ENCODE measurements around the gene MYO16.

MYO16 gene

DNA sequence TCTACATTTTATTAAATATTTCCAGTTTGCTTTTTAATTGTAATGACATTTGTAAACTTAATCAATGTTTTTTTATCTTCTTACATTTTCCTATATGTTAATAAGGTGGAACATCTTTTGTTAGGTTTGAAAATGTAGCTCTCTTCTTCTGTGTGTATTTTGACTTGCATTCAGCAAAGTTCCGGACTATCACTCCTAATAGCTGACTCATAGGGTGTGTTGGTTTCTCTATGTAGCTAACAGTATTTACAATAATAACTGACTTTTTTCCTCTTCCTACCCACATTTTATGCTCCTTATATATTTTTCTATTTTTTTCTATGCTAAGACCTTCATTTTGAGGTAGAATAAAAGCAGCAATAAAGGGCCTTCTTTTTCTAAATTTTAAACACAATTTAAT is 28.1 kb downstream of the MYO16 start:
- TF ChIP-seq, protein P1, sequence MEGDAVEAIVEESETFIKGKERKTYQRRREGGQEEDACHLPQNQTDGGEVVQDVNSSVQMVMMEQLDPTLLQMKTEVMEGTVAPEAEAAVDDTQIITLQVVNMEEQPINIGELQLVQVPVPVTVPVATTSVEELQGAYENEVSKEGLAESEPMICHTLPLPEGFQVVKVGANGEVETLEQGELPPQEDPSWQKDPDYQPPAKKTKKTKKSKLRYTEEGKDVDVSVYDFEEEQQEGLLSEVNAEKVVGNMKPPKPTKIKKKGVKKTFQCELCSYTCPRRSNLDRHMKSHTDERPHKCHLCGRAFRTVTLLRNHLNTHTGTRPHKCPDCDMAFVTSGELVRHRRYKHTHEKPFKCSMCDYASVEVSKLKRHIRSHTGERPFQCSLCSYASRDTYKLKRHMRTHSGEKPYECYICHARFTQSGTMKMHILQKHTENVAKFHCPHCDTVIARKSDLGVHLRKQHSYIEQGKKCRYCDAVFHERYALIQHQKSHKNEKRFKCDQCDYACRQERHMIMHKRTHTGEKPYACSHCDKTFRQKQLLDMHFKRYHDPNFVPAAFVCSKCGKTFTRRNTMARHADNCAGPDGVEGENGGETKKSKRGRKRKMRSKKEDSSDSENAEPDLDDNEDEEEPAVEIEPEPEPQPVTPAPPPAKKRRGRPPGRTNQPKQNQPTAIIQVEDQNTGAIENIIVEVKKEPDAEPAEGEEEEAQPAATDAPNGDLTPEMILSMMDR (conservative IDR thresholded peaks at IDR 0.05; ENCODE audit: low read depth, low read length): no peak
- DNase-seq (ENCODE audit: low read depth): no peak
- no peak overlapping the region for H3K4me3 ChIP-seq (ENCODE audit: low read length)

GRCh38 chr13:108662528-108662927 is 33.1 kb downstream of the MYO16 start:
- no peak overlapping the region for H3K4me3 ChIP-seq (ENCODE audit: low read length)
- TF ChIP-seq, protein P1 (conservative IDR thresholded peaks at IDR 0.05; ENCODE audit: low read depth, low read length): no peak
- no peak for DNase-seq (ENCODE audit: low read depth)

- no peak overlapping the region for H3K4me3 ChIP-seq (ENCODE audit: low read length)
- TF ChIP-seq, protein P1 (conservative IDR thresholded peaks at IDR 0.05; ENCODE audit: low read depth, low read length): no peak
- no peak for DNase-seq (ENCODE audit: low read depth)
These were observed 34.3 kb downstream of the MYO16 start for GRCh38 chr13:108663710-108664109.

DNA sequence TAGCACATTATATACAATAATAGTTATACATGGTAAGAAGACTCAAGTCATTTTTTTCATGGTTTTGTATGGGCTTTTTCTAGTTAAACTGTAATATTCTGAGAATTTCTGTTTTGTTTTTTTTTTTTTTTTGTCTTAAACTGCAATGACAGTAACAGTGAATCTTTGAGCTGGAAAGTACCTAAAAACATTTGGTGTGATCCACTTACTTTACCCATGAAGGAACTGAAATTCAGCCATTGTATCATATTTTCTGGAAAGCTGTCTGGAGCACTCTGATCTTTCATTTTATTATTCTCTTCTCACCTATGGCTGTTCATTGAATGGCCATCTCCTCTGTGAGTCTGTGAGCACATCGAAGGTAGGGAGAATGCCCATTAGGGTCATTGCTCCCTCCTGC is 37.8 kb downstream of the MYO16 start:
- DNase-seq (ENCODE audit: low read depth): no peak
- H3K4me3 ChIP-seq (ENCODE audit: low read length): no peak overlapping the region
- TF ChIP-seq, protein P1 (conservative IDR thresholded peaks at IDR 0.05; ENCODE audit: low read depth, low read length): no peak

DNA sequence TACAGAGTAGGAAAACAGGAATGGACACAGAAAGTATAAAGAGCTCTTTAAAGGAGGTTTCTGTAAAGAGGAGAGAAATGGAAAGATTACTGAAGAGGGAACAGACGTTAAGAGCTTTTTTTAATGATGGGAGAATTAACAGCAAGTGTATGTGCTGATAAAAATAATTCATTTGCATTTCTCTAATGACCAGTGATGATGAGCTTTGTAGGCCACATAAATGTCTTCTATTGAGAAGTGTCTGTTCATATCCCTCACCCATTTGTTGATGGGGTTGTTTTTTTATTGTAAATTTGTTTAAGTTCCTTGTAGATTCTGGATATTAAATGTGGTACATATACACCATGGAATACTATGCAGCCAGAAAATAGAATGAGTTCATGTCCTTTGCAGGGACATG is 40.0 kb downstream of the MYO16 start:
- DNase-seq (ENCODE audit: low read depth): peak; percentile 3
- TF ChIP-seq, protein P1 (conservative IDR thresholded peaks at IDR 0.05; ENCODE audit: low read depth, low read length): no peak
- H3K4me3 ChIP-seq (ENCODE audit: low read length): no peak overlapping the region

DNA sequence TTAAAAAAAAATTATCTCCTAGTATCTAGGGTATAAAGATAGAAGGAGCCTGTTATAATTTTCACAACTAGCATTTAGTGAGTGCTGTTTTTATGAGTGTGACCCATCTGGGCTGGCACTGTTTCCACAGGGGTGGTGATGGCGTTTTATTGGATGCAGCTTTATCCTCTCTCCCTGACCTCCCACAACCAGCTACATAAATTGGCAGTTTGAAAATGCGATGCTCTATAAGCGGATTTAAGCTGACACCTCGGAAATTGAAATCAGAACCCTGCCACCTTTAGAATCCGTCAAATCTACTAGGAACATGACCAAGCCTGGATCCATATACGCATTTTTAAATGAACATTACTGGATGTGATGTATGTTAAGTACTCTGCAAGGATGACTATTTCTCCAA is 44.9 kb downstream of the MYO16 start:
- TF ChIP-seq, protein P1 (conservative IDR thresholded peaks at IDR 0.05; ENCODE audit: low read depth, low read length): no peak
- no peak overlapping the region for H3K4me3 ChIP-seq (ENCODE audit: low read length)
- no peak for DNase-seq (ENCODE audit: low read depth)

- no peak for DNase-seq (ENCODE audit: low read depth)
- TF ChIP-seq, protein P1 (conservative IDR thresholded peaks at IDR 0.05; ENCODE audit: low read depth, low read length): no peak
- no peak overlapping the region for H3K4me3 ChIP-seq (ENCODE audit: low read length)
These were observed 45.4 kb downstream of the MYO16 start for GRCh38 chr13:108674771-108675170.
